ENCODE measurements around the gene CHKA.

CHKA gene

DNA sequence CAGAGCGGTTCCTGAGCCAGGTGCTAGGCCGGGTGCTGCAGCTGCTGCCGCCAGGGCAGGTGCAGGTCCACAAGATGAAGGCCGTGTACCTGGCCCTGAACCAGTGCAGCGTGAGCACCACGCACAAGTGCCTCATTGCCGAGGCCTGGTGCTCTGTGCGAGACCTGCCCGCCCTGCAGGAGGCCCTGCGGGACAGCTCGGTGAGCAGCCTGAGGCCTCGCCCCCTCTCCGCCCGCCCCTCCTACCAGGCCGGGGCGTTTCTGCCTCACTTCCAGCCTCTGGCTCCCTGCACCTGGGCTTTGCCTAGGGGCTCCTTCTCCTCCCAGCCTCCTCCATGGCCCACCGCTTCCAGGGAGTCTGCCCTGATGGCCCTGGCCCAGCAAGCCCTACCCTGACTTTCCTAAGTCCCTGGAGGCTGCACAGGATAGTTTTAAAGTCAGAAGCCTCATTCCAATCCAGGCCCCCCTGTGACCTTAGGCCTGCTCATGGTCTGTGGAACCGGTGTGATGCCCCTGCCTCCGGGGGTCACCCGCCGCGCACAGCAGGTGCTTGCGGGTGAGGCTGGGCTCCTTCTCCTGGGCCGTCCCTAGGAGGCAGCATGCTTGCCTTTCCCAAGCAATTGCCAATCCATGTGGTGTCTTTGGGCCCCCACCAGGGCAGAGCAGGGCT is 76.9 kb downstream of the CHKA start:
- no peak for DNase-seq (ENCODE audit: low read depth)

DNA sequence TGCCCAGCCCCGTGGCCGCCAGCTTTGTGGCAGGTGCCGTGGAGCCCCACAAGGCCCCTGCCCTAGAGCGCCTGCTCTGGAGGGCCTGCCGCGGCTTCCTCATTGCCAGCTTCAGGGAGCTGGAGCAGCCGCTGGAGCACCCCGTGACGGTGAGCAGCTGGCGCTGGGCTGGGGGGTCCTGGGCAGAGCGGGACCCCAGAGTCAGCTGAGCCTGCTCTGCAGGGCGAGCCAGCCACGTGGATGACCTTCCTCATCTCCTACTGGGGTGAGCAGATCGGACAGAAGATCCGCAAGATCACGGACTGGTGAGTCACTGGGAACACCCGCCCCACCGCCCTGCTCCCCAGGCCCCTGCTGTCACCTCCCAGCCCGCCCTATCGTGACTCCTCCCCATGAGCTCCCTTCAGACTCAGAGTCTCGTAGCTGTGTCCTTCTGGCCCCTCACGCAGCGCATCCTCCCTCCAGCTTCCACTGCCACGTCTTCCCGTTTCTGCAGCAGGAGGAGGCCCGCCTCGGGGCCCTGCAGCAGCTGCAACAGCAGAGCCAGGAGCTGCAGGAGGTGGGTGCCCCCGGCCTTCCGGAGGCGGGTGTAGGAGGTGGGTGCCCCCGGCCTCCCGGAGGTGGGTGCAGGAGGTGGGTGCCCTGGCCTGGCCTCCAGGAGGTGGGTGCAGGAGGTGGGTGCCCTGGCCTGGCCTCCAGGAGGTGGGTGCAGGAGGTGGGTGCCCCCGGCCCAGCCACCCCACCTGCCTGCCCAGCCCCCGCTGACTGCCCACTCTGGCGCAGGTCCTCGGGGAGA is 77.6 kb downstream of the CHKA start:
- no peak for DNase-seq (ENCODE audit: low read depth)

- no peak for DNase-seq (ENCODE audit: low read depth)
Measured at GRCh38 chr11:68043029-68043348, 78.2 kb downstream of the CHKA start.

DNA sequence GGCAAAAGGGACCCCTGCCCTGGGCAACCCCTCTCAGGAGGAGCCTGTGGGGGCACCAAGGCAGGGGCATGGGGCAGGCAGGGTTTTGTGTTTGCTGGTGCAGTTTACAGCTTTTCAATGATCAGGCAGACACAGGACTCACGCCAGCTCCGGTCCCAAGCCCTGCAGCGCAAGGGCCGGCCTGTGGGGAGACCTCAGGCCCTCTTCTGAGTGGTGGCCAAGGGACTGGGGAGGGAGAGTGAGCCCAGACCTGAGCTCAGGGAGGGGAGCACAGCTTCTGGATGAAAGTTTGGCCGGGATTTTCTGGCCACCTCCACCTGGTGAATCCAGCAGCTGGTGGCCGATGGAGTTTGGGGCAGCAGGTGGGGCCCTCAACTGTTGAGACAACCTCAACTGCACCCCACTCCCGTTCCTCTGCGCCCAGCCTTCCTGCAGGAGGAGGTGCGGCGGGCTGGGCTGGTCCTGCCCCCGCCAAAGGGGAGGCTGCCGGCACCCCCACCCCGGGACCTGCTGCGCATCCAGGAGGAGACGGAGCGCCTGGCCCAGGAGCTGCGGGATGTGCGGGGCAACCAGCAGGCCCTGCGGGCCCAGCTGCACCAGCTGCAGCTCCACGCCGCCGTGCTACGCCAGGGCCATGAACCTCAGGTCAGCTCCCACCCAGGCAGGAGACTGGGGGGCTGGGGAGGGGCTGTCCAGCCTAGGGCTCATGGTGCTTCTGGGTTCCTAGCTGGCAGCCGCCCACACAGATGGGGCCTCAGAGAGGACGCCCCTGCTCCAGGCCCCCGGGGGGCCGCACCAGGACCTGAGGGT is 78.8 kb downstream of the CHKA start:
- no peak for DNase-seq (ENCODE audit: low read depth)

- DNase-seq (ENCODE audit: low read depth), result no peak
Measured at GRCh38 chr11:68041617-68042218, 79.5 kb downstream of the CHKA start.

- DNase-seq (ENCODE audit: low read depth), result no peak
Measured at GRCh38 chr11:68040957-68041591, 80.1 kb downstream of the CHKA start.

DNA sequence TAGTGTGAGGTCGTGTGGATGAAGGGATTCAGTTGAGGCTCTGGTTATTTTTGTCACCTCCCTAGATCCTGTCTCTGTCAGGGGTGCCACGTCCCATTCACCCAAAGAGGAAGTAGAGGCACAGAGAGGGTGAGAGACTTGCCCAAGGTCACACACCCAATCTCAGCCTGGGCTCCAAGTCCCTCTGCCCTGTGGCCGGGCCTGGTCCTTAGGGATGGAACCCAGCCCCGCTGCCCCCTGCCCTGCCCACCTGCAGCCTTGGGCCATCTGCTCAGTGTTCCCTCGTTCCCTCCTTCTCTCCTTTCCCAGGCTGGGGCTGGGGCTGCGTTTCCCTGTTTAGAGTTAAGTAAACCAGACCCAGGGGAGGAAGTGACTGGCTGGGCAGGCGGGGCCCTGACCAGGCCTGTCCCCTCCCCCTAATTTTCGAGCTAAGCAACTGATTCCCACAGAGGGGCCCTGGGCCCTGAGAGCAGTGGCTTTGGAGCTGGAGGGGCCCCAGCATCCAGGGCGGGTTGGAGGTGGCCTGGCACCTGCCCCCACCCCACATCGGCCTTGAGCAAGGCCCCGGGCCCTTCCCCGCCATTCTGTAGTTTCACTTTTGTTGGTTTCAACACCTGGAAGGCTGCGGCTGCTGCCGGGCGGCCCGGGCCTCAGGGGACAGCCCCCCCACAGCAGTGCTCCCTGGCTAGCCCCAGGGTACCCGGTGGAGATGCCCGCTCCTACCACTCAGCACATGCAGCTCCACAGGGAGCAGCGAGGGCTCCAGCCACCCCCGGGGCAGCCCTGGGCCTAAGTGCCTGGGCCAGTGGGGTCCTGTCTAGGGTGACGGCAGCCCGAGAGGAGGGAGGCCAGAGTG is 80.9 kb downstream of the CHKA start:
- no peak for DNase-seq (ENCODE audit: low read depth)

GRCh38 chr11:68039526-68040086 is 81.6 kb downstream of the CHKA start:
- no peak for DNase-seq (ENCODE audit: low read depth)

DNA sequence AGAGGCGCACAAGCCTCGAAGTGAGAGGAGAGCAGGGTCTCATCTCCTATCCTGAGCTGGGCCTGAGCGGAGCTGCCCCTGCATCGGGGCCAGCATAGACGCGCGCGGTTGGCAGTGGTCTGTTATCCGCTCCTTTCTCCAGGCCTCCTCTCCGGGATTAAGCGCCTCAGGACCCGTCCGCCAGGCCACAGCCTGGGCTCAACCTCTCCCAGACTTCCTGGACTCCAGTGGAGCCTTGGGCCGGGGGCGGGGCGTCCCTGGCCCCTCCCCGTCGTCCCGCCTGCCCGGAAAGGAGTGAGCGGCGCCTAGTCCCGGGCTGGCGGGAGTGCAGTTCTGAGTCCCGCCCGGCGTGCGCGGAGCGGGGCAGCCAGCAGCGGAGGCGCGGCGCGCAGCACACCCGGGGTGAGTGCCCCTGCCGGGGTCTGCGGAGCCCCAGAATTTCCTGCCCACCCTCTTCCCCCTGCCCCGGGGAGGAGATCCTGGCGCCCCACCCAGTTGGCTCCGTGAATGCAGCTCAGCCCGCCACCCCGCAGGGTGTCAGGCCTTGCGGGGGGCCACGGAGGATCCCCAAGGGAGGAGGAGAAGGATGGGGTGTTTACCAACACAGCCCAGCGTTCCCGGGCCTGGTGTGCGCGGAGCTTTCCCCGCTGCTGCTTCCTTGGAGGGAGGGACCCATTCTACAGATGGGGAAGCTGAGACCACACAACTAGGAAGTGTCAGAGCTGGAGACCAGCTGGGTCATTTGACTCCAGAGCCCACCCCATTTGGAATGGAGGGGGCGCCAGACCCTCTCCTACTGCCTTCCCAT is 82.3 kb downstream of the CHKA start, which contains the start of gene TCIRG1:
Gene TCIRG1 (plus strand): TSS at position 308 of the 808 bp plus-strand sequence. CDS start 2,247 bp downstream, outside the sequence.
- peak; percentile 52 for DNase-seq (ENCODE audit: low read depth)

DNA sequence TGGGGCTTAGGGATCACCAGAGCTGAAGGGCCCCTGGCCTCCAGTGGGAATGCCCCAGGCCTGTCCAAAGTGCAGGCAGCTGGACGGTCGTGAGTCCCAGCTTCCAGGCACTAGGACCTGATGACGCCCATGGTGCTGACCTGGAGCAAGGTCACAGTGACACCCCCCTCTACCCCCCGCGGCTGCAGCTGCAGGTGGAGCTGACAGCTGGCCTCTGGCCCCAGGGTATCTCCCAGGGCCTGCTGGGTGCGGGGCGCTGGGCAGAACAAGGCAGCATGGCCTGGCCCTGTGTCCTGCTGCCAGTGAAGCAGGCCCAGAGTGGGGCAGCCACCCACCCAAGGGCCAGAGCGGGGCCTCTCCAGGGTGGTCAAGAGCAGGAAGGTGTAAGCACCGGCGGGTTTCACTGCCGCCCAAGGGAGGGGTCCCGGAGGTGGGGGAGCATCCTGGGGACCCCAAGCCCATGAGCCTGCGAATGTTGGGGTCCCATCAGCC is 82.9 kb downstream of the CHKA start:
- no peak for DNase-seq (ENCODE audit: low read depth)

GRCh38 chr11:68037411-68038225 is 83.6 kb downstream of the CHKA start:
- DNase-seq (ENCODE audit: low read depth), result no peak

DNA sequence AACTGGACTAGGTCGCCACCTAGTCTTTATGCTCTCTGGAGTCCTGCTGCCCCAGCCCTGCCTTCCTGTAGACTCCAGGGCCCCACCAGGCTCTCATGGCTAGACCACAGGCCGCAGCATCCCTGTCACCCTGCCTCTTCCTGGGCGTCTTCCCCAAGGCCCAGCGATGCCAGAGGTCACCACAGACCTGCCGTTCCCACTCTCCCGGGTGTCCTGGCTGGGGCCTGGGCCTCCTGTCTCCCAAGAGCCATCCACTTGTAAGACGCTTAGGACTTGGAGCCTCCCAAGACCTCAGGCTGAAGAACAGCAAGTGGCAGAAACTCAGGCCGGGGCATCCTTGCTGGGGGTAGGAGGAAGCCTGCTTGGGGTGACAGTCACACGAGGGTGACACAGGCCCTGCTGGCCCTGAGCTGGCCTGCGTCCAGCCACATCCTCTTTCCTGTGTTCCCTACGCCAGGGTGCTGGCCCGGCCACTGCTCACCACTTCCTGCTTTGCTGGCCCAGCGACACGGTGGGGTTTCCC is 84.4 kb downstream of the CHKA start:
- no peak for DNase-seq (ENCODE audit: low read depth)

DNA sequence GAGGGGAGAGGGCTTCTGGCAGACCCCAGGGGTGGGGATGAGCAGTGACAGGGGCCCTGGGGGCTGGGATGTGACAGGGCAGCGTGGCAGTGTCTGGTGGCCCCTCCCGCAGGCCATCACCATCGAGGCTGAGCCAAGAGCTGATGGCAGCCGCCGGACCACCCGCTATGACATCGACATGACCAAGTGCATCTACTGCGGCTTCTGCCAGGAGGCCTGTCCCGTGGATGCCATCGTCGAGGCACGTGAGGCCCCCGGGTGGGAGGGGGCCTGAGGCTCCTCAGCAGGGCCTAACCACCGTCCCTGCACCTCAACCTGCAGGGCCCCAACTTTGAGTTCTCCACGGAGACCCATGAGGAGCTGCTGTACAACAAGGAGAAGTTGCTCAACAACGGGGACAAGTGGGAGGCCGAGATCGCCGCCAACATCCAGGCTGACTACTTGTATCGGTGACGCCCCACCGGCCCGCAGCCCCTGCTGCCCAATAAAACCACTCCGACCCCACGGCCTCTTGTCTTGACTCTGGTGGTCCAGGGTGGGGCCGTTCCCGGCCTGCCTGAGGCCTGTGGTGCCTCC is 85.0 kb downstream of the CHKA start:
- DNase-seq (ENCODE audit: low read depth), result no peak

DNA sequence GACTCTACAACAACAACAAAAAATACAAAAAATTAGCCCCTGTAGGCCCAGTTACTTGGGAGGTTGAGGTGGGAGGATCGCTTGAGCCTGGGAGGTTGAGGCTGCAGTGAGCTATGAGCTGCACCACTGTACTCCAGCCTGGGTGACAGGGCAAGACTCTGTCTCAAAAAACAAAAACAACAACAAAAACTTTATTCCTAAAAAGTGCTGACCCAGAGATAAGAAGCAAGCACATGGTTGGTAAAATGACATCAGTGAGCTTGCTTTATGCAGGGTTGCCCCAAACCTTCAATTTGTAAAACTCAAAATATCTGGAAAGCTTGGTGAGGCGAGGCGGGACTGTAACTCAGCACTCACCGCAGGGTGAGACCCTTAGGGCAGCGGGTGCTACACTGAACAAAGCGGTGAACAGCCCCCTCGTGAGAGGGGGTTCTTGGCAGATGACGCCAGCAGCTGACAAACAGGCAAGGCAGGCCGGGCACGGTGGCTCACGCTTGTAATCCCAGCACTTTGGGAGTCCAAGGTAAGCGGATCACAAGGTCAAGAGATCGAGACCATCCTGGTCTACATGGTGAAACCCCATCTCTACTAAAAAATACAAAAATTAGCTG is 85.8 kb downstream of the CHKA start:
- DNase-seq (ENCODE audit: low read depth), result no peak

GRCh38 chr11:68033708-68034045 is 87.5 kb downstream of the CHKA start:
- DNase-seq (ENCODE audit: low read depth), result no peak

DNA sequence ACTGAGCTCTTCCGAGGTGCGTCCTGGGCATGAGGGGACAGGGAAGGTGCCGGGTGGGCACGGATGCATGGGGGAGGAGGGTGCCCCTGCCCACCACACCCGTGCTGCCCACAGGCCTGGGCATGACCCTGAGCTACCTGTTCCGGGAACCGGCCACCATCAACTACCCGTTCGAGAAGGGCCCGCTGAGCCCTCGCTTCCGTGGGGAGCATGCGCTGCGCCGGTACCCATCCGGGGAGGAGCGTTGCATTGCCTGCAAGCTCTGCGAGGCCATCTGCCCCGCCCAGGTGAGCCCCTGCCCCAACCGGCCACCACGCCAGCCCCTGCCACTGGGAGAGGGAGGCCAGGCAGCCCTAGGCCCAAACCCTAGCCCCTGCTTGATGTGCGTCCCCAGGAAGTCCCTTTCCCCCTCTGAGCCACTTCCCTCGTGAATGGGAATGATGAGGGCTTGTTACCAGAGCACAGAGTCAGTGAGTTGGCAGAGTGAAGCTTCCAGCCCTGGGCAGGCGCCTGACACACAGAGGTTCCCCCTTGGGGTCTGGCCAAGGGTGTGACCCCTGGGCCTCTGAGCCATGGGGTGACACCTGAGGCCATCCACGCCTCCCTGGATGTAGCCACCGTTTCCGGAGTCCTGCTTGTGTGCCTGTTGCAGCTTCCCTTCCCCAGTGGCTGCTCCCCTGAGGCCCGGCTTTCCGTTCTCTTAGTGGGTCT is 88.0 kb downstream of the CHKA start:
- DNase-seq (ENCODE audit: low read depth), result no peak

DNA sequence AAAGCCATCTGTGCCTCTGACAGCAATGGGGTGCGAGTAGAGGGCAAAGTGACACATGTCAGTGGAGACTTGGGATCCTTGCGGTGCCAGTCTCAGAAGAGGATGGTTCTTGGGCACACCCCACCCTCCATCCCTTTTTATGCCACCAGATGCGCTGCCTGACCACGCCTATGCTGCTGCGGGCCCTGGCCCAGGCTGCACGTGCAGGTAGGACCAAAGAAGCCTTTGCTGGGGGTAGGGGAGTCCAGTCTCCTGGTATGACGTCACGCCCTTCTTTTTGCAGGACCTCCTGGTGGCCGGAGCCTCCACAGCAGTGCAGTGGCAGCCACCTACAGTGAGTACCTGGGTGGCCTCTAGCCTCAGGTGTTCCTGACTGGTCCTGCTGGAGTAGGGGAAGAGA is 89.2 kb downstream of the CHKA start:
- no peak for DNase-seq (ENCODE audit: low read depth)
